Measurements from ENCODE around the gene STH. TPM values are rescaled to one million over a fixed set of nuclear protein-coding genes. Genes with fewer than 3 reads are reported as not detected.

The STH gene
- total RNA-seq, 1 donor from 2014 or later = not detected

GRCh38 chr17:46046957-46047356 lies 47.9 kb downstream of the STH start:
- no peak for DNase-seq (ENCODE audit: low spot score)

- no peak for DNase-seq (ENCODE audit: low spot score)
Measured at GRCh38 chr17:46047398-46047797, 48.3 kb downstream of the STH start.

- DNase-seq (ENCODE audit: low spot score) = no peak
Measured at GRCh38 chr17:46047856-46048255, 48.8 kb downstream of the STH start.

Other genes with a start within 250 kb of the STH start
- gene CRHR1, start 214.9 kb upstream of the STH start, total RNA-seq = not detected
- gene SPPL2C, start 154.4 kb upstream of the STH start, total RNA-seq = not detected
- 6.1 TPM for gene MAPT, start 104.7 kb upstream of the STH start, total RNA-seq
- gene KANSL1, start 194.2 kb downstream of the STH start, total RNA-seq = 190 TPM